Erythroblast (primary cell): ENCODE measurements around the gene TSFM.

Source experiments
- GATA1 ChIP-seq: IDR thresholded peaks from 2 replicates; pipeline ENCODE4 v1.6.1; 2011; ENCODE audit warnings: low read depth, mild to moderate bottlenecking, control low read depth, low read length, moderate library complexity
- POLR2A ChIP-seq: IDR thresholded peaks from 2 replicates; pipeline ENCODE4 v1.6.1; 2011; ENCODE audit warnings: mild to moderate bottlenecking, low read length

DNA sequence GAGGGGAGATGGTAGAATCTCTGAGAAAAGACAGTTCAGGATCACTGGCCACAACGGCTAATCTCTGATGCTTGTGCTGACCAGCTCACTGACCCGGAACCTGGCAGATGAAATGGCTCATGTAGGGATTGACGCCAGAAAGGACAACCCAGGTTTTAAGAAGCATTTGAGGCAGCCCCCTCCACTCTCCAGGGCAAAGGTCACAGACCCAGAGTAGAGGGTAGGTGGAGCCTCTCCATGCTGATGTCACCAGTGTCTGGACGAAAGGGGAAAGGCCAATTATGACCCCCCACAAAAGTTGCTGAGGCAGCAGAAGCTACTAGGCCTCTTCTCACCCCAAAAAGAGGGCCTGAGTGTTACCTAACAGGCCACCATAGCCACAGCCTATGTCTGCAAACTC is 11.9 kb upstream of the TSFM start:
- TF ChIP-seq POLR2A (no peak), GATA1 (no peak)
